NT2/D1 (cell line): ENCODE measurements around the gene PTN.

Experiments
- SUZ12 ChIP-seq: IDR thresholded peaks from 2 replicates; pipeline ENCODE4 v1.6.1; 2011; ENCODE audit not compliant: insufficient read length, insufficient read depth; ENCODE audit errors: extremely low read depth
- YY1 ChIP-seq: IDR thresholded peaks from 2 replicates; pipeline ENCODE4 v1.6.1; 2011; ENCODE audit not compliant: insufficient read length, insufficient read depth
- ZNF274 ChIP-seq: IDR thresholded peaks from 2 replicates; pipeline ENCODE4 v1.6.1; 2011; ENCODE audit warnings: mild to moderate bottlenecking, low read depth, low read length

DNA sequence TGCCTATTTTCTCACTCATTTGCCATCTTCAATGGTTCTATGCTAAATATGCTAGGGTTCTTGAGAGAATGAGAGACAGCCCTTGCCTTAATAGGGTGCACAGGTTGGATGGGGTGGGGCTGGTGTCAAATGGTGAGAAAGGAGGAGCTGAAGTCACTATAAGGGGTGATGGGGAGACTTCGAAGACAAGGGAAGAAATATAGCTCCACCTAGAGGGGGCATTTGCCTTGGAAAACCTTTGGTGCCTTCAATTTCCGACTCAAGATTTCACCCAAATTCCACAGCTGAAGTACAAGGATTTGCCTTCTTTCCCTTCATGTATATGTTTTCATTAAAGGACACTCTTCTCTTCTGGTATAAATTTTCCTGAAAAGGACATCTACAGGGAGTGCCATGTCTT, 5.6 kb downstream of the PTN start:
- TF ChIP-seq SUZ12, result no peak
- TF ChIP-seq ZNF274, result no peak
- TF ChIP-seq YY1, result no peak
